Activated B cell treated with CpG ODN at 0.5 μM for 24 hours (primary cell): ENCODE results near the gene ITPRIP. TPM values are rescaled to one million over a fixed set of nuclear protein-coding genes. Genes with fewer than 3 reads are reported as not detected.

Experiments used
- ATAC-seq: fragments of 200-7000 bp; cut with Tn5 transposase; one replicate; pipeline ENCODE4 v1.10.0; 2021; ENCODE audit warnings: low read depth, mild to moderate bottlenecking, moderate library complexity
- CTCF ChIA-PET: fragments of 350-600 bp; sonication (Branson Sonifier 250); formaldehyde crosslinking; loops from one replicate; lab custom pipeline; 2021; ENCODE audit warnings: antibody characterized with exemption; lab: Charles Lee
- POLR2A ChIA-PET: fragments of 350-600 bp; sonication (Branson Sonifier 250); formaldehyde crosslinking; loops from one replicate; lab custom pipeline; 2021; ENCODE audit warnings: antibody characterized with exemption; lab: Charles Lee
- DNase-seq: peaks from one replicate; pipeline ENCODE4 v3.0.0; 2022
- H3K27ac Mint-ChIP-seq: one replicate; pipeline ENCODE4 v1.8.0; 2020; ENCODE audit warnings: mixed read lengths
- H3K27me3 Mint-ChIP-seq: one replicate; pipeline ENCODE4 v1.8.0; 2021; ENCODE audit warnings: mixed read lengths
- H3K36me3 Mint-ChIP-seq: one replicate; pipeline ENCODE4 v1.8.0; 2021; ENCODE audit warnings: low read depth, mixed read lengths
- H3K4me1 Mint-ChIP-seq: one replicate; pipeline ENCODE4 v1.8.0; 2021; ENCODE audit warnings: mixed read lengths
- H3K4me3 Mint-ChIP-seq: one replicate; pipeline ENCODE4 v1.8.0; 2020; ENCODE audit warnings: mild to moderate bottlenecking, mixed read lengths
- H3K9me3 Mint-ChIP-seq: one replicate; pipeline ENCODE4 v1.8.0; 2020; ENCODE audit warnings: mixed read lengths
- intact Hi-C: fragments of 100-400 bp; cut with micrococcal nuclease; formaldehyde crosslinking; loops from one replicate; pipeline ENCODE4 v1.15.1; 2024
- total RNA-seq: library from RNA; stranded (reverse); gene quantifications from 2 replicates; pipeline ENCODE4 v1.2.3, GENCODE V29; 2022
- TF ChIP-seq, protein P1 (sequence below): fragments of 200-600 bp; IDR thresholded peaks from one replicate; pipeline ENCODE4 v1.8.0; 2022; ENCODE audit warnings: antibody characterized with exemption, mild to moderate bottlenecking

Gene ITPRIP
- total RNA-seq, 1 donor from 2014 or later, result 26.1 TPM

GRCh38 chr10:104279550-104280259 is 58.6 kb downstream of the ITPRIP start:
- no peaks in the 10 kb centered on the region for H3K36me3 Mint-ChIP-seq
- H3K4me3 Mint-ChIP-seq, result no peak overlapping the region
- H3K4me1 Mint-ChIP-seq, result peaks cover 4% of the 10 kb centered on the region
- peaks cover 10% of the 10 kb centered on the region for H3K27me3 Mint-ChIP-seq
- TF ChIP-seq, protein P1, sequence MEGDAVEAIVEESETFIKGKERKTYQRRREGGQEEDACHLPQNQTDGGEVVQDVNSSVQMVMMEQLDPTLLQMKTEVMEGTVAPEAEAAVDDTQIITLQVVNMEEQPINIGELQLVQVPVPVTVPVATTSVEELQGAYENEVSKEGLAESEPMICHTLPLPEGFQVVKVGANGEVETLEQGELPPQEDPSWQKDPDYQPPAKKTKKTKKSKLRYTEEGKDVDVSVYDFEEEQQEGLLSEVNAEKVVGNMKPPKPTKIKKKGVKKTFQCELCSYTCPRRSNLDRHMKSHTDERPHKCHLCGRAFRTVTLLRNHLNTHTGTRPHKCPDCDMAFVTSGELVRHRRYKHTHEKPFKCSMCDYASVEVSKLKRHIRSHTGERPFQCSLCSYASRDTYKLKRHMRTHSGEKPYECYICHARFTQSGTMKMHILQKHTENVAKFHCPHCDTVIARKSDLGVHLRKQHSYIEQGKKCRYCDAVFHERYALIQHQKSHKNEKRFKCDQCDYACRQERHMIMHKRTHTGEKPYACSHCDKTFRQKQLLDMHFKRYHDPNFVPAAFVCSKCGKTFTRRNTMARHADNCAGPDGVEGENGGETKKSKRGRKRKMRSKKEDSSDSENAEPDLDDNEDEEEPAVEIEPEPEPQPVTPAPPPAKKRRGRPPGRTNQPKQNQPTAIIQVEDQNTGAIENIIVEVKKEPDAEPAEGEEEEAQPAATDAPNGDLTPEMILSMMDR, result no peak
- ChIA-PET POLR2A (interaction anchor here (0.6 kb wide), 1 partner anchor 11 kb away, joined by 5 read pairs; no protein-coding TSS in a partner anchor), CTCF (interaction anchor here (0.9 to 2.7 kb wide), 2 partner anchors 12 to 73 kb away, joined by 3 to 14 read pairs; no protein-coding TSS in a partner anchor)
- intact Hi-C loops, result no loop called here
- H3K9me3 Mint-ChIP-seq, result no peaks in the 10 kb centered on the region
- ATAC-seq (no peak), DNase-seq (no peak)
- no peak overlapping the region for H3K27ac Mint-ChIP-seq

- H3K4me1 Mint-ChIP-seq, result peaks cover 6% of the 10 kb centered on the region
- peaks cover 14% of the 10 kb centered on the region for H3K27me3 Mint-ChIP-seq
- no peaks in the 10 kb centered on the region for H3K36me3 Mint-ChIP-seq
- POLR2A ChIA-PET, result interaction anchor here (0.5 to 0.9 kb wide), 2 partner anchors 9 to 157 kb away, joined by 4 to 9 read pairs; partner anchors contain the start of gene GSTO2
- ATAC-seq (no peak), DNase-seq (no peak)
- no peak overlapping the region for H3K4me3 Mint-ChIP-seq
- CTCF ChIA-PET, result interaction anchor here (1.1 kb wide), 1 partner anchor 73 kb away, joined by 3 read pairs; no protein-coding TSS in a partner anchor
- H3K27ac Mint-ChIP-seq, result no peak overlapping the region
- H3K9me3 Mint-ChIP-seq, result no peaks in the 10 kb centered on the region
- TF ChIP-seq, protein P1, result no peak
- intact Hi-C loops, result no loop called here
Observed at GRCh38 chr10:104277785-104278184, 60.5 kb downstream of the ITPRIP start.

DNA sequence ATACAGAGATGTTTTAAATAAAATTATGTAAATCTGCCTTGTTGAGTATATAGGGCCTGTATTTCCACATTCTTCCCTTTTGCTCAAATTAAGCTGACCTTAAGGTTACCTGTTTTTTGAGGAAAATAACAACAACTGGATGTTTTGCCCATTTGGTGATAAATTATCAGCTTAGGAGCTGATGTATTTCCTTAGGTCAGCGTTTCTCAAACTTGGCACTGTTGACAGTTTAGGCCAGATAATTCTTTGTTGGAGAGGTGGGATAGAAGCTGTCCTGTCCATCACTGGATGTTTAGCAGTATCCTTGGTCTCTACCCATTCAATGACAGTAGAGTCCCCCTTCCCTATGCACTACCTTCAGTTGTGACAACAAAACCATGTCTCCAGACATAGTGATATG is 62.1 kb downstream of the ITPRIP start:
- H3K36me3 Mint-ChIP-seq, result no peaks in the 10 kb centered on the region
- ChIA-PET POLR2A (no interaction called here), CTCF (interaction anchor here (1.2 to 2.8 kb wide), 6 partner anchors 14 to 388 kb away, joined by 3 to 14 read pairs (median 4); partner anchors contain the start of genes CFAP58 and GSTO1)
- no peak overlapping the region for H3K27ac Mint-ChIP-seq
- no peak for ATAC-seq
- intact Hi-C loops, result no loop called here
- no peak overlapping the region for H3K4me3 Mint-ChIP-seq
- H3K27me3 Mint-ChIP-seq, result peaks cover 10% of the 10 kb centered on the region
- TF ChIP-seq, protein P1, result no peak
- H3K9me3 Mint-ChIP-seq, result no peaks in the 10 kb centered on the region
- peaks cover 6% of the 10 kb centered on the region for H3K4me1 Mint-ChIP-seq
- no peak for DNase-seq

- no peaks in the 10 kb centered on the region for H3K36me3 Mint-ChIP-seq
- DNase-seq (peak; percentile 36), ATAC-seq (peak; percentile 83)
- H3K27ac Mint-ChIP-seq, result no peak overlapping the region
- H3K4me3 Mint-ChIP-seq, result no peak overlapping the region
- peaks cover 6% of the 10 kb centered on the region for H3K4me1 Mint-ChIP-seq
- POLR2A ChIA-PET, result interaction anchor here (0.9 kb wide), 1 partner anchor 79 kb away, joined by 4 read pairs; the partner anchor contains the start of gene CFAP58
- TF ChIP-seq, protein P1, result no peak
- intact Hi-C loops, result no loop called here
- CTCF ChIA-PET, result interaction anchor here (0.6 to 3.1 kb wide), 20 partner anchors 8 to 387 kb away, joined by 3 to 35 read pairs (median 6); partner anchors contain the start of genes CFAP43, CFAP58 and GSTO1
- no peaks in the 10 kb centered on the region for H3K9me3 Mint-ChIP-seq
- peaks cover 5% of the 10 kb centered on the region for H3K27me3 Mint-ChIP-seq
Observed at GRCh38 chr10:104274762-104275721, 63.2 kb downstream of the ITPRIP start.
